Measurements from ENCODE around the gene ITPKC. TPM values are rescaled to one million over a fixed set of nuclear protein-coding genes. Genes with fewer than 3 reads are reported as not detected.

Gene ITPKC
- total and polyA plus RNA-seq, 2 of the 13 experiments (the other 11 are each of a cell fraction or from before 2014, with no cell fraction given): 6.9 to 11.2 TPM

GRCh38 chr19:40776932-40777644, 60.2 kb downstream of the ITPKC start (continued):
- TF ChIP-seq SNAPC4 (CRISPR knock-in tag; IDR thresholded peaks at IDR 0.05) (no peak), SP140L (CRISPR knock-in tag; IDR thresholded peaks at IDR 0.05; ENCODE audit: borderline replicate concordance) (no peak), ZNF20 (CRISPR knock-in tag; IDR thresholded peaks at IDR 0.05) (no peak), KDM2A (CRISPR knock-in tag; IDR thresholded peaks at IDR 0.05; ENCODE audit: borderline replicate concordance, low read depth) (no peak), HOXA3 (CRISPR knock-in tag; IDR thresholded peaks at IDR 0.05) (peak; percentile 17; the same call in 1 of the 2 replicates), ATM (IDR thresholded peaks at IDR 0.05; ENCODE audit: borderline replicate concordance) (no peak), BRD4 (CRISPR knock-in tag; IDR thresholded peaks at IDR 0.05) (no peak), ATF1 (CRISPR knock-in tag; IDR thresholded peaks at IDR 0.05) (peak; percentile 95), ETV6 (CRISPR knock-in tag; conservative IDR thresholded peaks at IDR 0.05) (no peak), U2AF1 (optimal IDR thresholded peaks at IDR 0.05; ENCODE audit: low read depth, low read length) (no peak), RXRA (CRISPR knock-in tag; IDR thresholded peaks at IDR 0.05) (no peak), CREB3 (CRISPR knock-in tag; IDR thresholded peaks at IDR 0.05) (0 out of 2 replicates have a peak, but pooled peaks have one; percentile 40), ZKSCAN1 (IDR thresholded peaks at IDR 0.05; ENCODE audit: low read length) (no peak), ATF7-NPFF (CRISPR knock-in tag; IDR thresholded peaks at IDR 0.05; ENCODE audit: low read depth) (no peak), HNF4G (IDR thresholded peaks at IDR 0.05; ENCODE audit: borderline replicate concordance, low read depth, low read length) (no peak), HNF4G (CRISPR knock-in tag; IDR thresholded peaks at IDR 0.05; ENCODE audit: borderline replicate concordance, low read depth) (no peak), POLR2G (IDR thresholded peaks at IDR 0.05; ENCODE audit: low read depth, low read length) (0 out of 2 replicates have a peak, but pooled peaks have one; percentile 10), SRY (CRISPR knock-in tag; IDR thresholded peaks at IDR 0.05) (no peak), HCFC1 (IDR thresholded peaks at IDR 0.05; ENCODE audit: low read depth, low read length) (no peak), PHF5A (CRISPR knock-in tag; IDR thresholded peaks at IDR 0.05; ENCODE audit: low read depth, unreplicated experiment) (no peak)
- TF ChIP-seq, protein P1, sequence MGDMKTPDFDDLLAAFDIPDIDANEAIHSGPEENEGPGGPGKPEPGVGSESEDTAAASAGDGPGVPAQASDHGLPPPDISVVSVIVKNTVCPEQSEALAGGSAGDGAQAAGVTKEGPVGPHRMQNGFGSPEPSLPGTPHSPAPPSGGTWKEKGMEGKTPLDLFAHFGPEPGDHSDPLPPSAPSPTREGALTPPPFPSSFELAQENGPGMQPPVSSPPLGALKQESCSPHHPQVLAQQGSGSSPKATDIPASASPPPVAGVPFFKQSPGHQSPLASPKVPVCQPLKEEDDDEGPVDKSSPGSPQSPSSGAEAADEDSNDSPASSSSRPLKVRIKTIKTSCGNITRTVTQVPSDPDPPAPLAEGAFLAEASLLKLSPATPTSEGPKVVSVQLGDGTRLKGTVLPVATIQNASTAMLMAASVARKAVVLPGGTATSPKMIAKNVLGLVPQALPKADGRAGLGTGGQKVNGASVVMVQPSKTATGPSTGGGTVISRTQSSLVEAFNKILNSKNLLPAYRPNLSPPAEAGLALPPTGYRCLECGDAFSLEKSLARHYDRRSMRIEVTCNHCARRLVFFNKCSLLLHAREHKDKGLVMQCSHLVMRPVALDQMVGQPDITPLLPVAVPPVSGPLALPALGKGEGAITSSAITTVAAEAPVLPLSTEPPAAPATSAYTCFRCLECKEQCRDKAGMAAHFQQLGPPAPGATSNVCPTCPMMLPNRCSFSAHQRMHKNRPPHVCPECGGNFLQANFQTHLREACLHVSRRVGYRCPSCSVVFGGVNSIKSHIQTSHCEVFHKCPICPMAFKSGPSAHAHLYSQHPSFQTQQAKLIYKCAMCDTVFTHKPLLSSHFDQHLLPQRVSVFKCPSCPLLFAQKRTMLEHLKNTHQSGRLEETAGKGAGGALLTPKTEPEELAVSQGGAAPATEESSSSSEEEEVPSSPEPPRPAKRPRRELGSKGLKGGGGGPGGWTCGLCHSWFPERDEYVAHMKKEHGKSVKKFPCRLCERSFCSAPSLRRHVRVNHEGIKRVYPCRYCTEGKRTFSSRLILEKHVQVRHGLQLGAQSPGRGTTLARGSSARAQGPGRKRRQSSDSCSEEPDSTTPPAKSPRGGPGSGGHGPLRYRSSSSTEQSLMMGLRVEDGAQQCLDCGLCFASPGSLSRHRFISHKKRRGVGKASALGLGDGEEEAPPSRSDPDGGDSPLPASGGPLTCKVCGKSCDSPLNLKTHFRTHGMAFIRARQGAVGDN (CRISPR knock-in tag; IDR thresholded peaks at IDR 0.05): no peak

Measured in HepG2 (cell line).